ENCODE data around the gene GPR137. TPM values are rescaled to one million over a fixed set of nuclear protein-coding genes. Genes with fewer than 3 reads are reported as not detected.

Gene GPR137
- total and polyA plus RNA-seq, 5 donors, result 31.3 to 41.7 (median 35.8) TPM

GRCh38 chr11:64265176-64266160, 20.2 kb upstream of the GPR137 start:
- Histone ChIP-seq H3K27me3 (ENCODE audit: control insufficient read depth, insufficient read depth) (no peaks in the 10 kb centered on the region), H3K4me1 (ENCODE audit: control insufficient read depth, insufficient read depth, low read length) (no peaks in the 10 kb centered on the region), H3K27ac (ENCODE audit: low read length) (no peak overlapping the region), H3K9me3 (ENCODE audit: control insufficient read depth, low read length) (no peaks in the 10 kb centered on the region), H3K4me3 (ENCODE audit: low read length) (no peak overlapping the region)
- 93% methylated on average over 35 of the region's 35 CpGs for WGBS
- intact Hi-C loops (cut with DNase I), result no loop called here
- DNase-seq (peak in 2 of 3 donors; percentile 61), ATAC-seq (no peak)

GRCh38 chr11:64266339-64266738, 19.3 kb upstream of the GPR137 start:
- no peaks in the 10 kb centered on the region for H3K4me1 ChIP-seq (ENCODE audit: control insufficient read depth, insufficient read depth, low read length)
- H3K27ac ChIP-seq (ENCODE audit: low read length), result no peak overlapping the region
- H3K4me3 ChIP-seq (ENCODE audit: low read length), result no peak overlapping the region
- intact Hi-C loops (cut with DNase I), result no loop called here
- WGBS, result 90% methylated on average over 15 of the region's 15 CpGs
- H3K9me3 ChIP-seq (ENCODE audit: control insufficient read depth, low read length), result no peaks in the 10 kb centered on the region
- peak in 2 of 3 donors; percentile 71 to 72 for DNase-seq
- H3K27me3 ChIP-seq (ENCODE audit: control insufficient read depth, insufficient read depth), result no peaks in the 10 kb centered on the region
- no peak for ATAC-seq

GRCh38 chr11:64267207-64267945, 18.3 kb upstream of the GPR137 start:
- DNase-seq (peak in 2 of 3 donors; percentile 77 to 83), ATAC-seq (no peak)
- no peaks in the 10 kb centered on the region for H3K9me3 ChIP-seq (ENCODE audit: control insufficient read depth, low read length)
- intact Hi-C loops (cut with DNase I), result no loop called here
- H3K27me3 ChIP-seq (ENCODE audit: control insufficient read depth, insufficient read depth), result no peaks in the 10 kb centered on the region
- 74% methylated on average over 27 of the region's 27 CpGs for WGBS
- peak overlapping the region; percentile 87 for H3K27ac ChIP-seq (ENCODE audit: low read length)
- no peaks in the 10 kb centered on the region for H3K4me1 ChIP-seq (ENCODE audit: control insufficient read depth, insufficient read depth, low read length)
- no peak overlapping the region for H3K4me3 ChIP-seq (ENCODE audit: low read length)

GRCh38 chr11:64268025-64268892, 17.4 kb upstream of the GPR137 start:
- intact Hi-C loops (cut with DNase I), result no loop called here
- peak; percentile 3 to 26 for ATAC-seq
- Histone ChIP-seq H3K4me3 (ENCODE audit: low read length) (peak overlapping the region; percentile 46), H3K9me3 (ENCODE audit: control insufficient read depth, low read length) (no peaks in the 10 kb centered on the region), H3K27me3 (ENCODE audit: control insufficient read depth, insufficient read depth) (no peaks in the 10 kb centered on the region), H3K27ac (ENCODE audit: low read length) (peak overlapping the region; percentile 87), H3K4me1 (ENCODE audit: control insufficient read depth, insufficient read depth, low read length) (no peaks in the 10 kb centered on the region)
- DNase-seq, result peak; percentile 88 to 94 (median 92)
- WGBS, result 26% methylated on average over 23 of the region's 23 CpGs

GRCh38 chr11:64268893-64269539, 16.6 kb upstream of the GPR137 start:
- no peaks in the 10 kb centered on the region for H3K27me3 ChIP-seq (ENCODE audit: control insufficient read depth, insufficient read depth)
- no peaks in the 10 kb centered on the region for H3K9me3 ChIP-seq (ENCODE audit: control insufficient read depth, low read length)
- ATAC-seq, result peak; percentile 12 to 38
- H3K27ac ChIP-seq (ENCODE audit: low read length), result peak overlapping the region; percentile 87
- H3K4me1 ChIP-seq (ENCODE audit: control insufficient read depth, insufficient read depth, low read length), result no peaks in the 10 kb centered on the region
- DNase-seq, result peak; percentile 82 to 88 (median 88)
- under 1% methylated on average over 34 of the region's 34 CpGs for WGBS
- H3K4me3 ChIP-seq (ENCODE audit: low read length), result peak overlapping the region; percentile 46
- intact Hi-C loops (cut with DNase I), result no loop called here

- intact Hi-C loops (cut with DNase I), result no loop called here
- DNase-seq (peak; percentile 97 to 99 (median 99)), ATAC-seq (peak; percentile 87 to 92)
- no peaks in the 10 kb centered on the region for H3K4me1 ChIP-seq (ENCODE audit: control insufficient read depth, insufficient read depth, low read length)
- WGBS, result under 1% methylated on average over 58 of the region's 58 CpGs
- peak overlapping the region; percentile 69 for H3K4me3 ChIP-seq (ENCODE audit: low read length)
- no peaks in the 10 kb centered on the region for H3K27me3 ChIP-seq (ENCODE audit: control insufficient read depth, insufficient read depth)
- no peaks in the 10 kb centered on the region for H3K9me3 ChIP-seq (ENCODE audit: control insufficient read depth, low read length)
- H3K27ac ChIP-seq (ENCODE audit: low read length), result peak overlapping the region; percentile 99
Measured at GRCh38 chr11:64269540-64270220, 16.0 kb upstream of the GPR137 start.

GRCh38 chr11:64275031-64275800, 10.4 kb upstream of the GPR137 start:
- no peaks in the 10 kb centered on the region for H3K9me3 ChIP-seq (ENCODE audit: control insufficient read depth, low read length)
- DNase-seq (peak in 1 of 3 donors; percentile 39), ATAC-seq (no peak)
- no peak overlapping the region for H3K27ac ChIP-seq (ENCODE audit: low read length)
- intact Hi-C loops (cut with DNase I), result no loop called here
- no peak overlapping the region for H3K4me3 ChIP-seq (ENCODE audit: low read length)
- 89% methylated on average over 15 of the region's 15 CpGs for WGBS
- no peaks in the 10 kb centered on the region for H3K27me3 ChIP-seq (ENCODE audit: control insufficient read depth, insufficient read depth)
- H3K4me1 ChIP-seq (ENCODE audit: control insufficient read depth, insufficient read depth, low read length), result no peaks in the 10 kb centered on the region

GRCh38 chr11:64275841-64276240, 9.8 kb upstream of the GPR137 start:
- intact Hi-C loops (cut with DNase I), result no loop called here
- no peak overlapping the region for H3K4me3 ChIP-seq (ENCODE audit: low read length)
- no peaks in the 10 kb centered on the region for H3K4me1 ChIP-seq (ENCODE audit: control insufficient read depth, insufficient read depth, low read length)
- no peaks in the 10 kb centered on the region for H3K27me3 ChIP-seq (ENCODE audit: control insufficient read depth, insufficient read depth)
- ATAC-seq (no peak), DNase-seq (no peak)
- H3K27ac ChIP-seq (ENCODE audit: low read length), result no peak overlapping the region
- H3K9me3 ChIP-seq (ENCODE audit: control insufficient read depth, low read length), result no peaks in the 10 kb centered on the region
- 89% methylated on average over 2 of the region's 2 CpGs for WGBS

GRCh38 chr11:64276653-64277431, 8.8 kb upstream of the GPR137 start:
- Histone ChIP-seq H3K9me3 (ENCODE audit: control insufficient read depth, low read length) (no peaks in the 10 kb centered on the region), H3K4me3 (ENCODE audit: low read length) (no peak overlapping the region), H3K27me3 (ENCODE audit: control insufficient read depth, insufficient read depth) (no peaks in the 10 kb centered on the region), H3K27ac (ENCODE audit: low read length) (no peak overlapping the region), H3K4me1 (ENCODE audit: control insufficient read depth, insufficient read depth, low read length) (peaks cover under 1% of the 10 kb centered on the region)
- DNase-seq (peak in 2 of 3 donors; percentile 52 to 59), ATAC-seq (peak; percentile 15 to 29)
- WGBS, result 77% methylated on average over 17 of the region's 17 CpGs
- intact Hi-C loops (cut with DNase I), result no loop called here

Measured in right cardiac atrium (tissue), 5 donors.